ENCODE measurements around the gene LPXN. TPM values are rescaled to one million over a fixed set of nuclear protein-coding genes. Genes with fewer than 3 reads are reported as not detected.

The LPXN gene
- total RNA-seq, 6 experiments from 2014 or later: 51.0 to 154 (median 119) TPM

DNA sequence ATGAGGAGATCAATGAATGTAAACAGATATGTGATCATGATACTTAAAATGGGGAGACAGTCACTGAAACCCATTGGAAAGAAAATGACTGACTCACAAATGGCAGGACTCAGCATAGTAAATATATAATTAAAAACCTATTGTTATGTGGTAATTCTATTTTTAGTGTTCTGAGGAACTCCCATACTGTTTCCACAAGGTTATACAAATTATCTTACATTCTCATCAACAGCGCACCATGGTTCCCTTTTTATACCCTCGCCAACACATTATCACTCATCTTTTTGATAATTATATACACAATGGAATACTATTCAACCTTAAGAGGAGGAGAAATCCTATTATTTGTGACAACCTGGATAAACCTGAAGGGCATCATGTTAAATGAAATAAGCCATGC lies 84.8 kb downstream of the LPXN start:
- Mint-ChIP-seq H3K27me3 (ENCODE audit: insufficient read depth) (no peaks in the 10 kb centered on the region), H3K27ac (no peak overlapping the region), H3K4me3 (no peak overlapping the region), H3K4me1 (ENCODE audit: low read depth) (peaks cover 31% of the 10 kb centered on the region), H3K9me3 (no peaks in the 10 kb centered on the region), H3K36me3 (ENCODE audit: low read depth) (no peaks in the 10 kb centered on the region; the same call in 1 of the 2 replicates)
- TF ChIP-seq, protein P1, sequence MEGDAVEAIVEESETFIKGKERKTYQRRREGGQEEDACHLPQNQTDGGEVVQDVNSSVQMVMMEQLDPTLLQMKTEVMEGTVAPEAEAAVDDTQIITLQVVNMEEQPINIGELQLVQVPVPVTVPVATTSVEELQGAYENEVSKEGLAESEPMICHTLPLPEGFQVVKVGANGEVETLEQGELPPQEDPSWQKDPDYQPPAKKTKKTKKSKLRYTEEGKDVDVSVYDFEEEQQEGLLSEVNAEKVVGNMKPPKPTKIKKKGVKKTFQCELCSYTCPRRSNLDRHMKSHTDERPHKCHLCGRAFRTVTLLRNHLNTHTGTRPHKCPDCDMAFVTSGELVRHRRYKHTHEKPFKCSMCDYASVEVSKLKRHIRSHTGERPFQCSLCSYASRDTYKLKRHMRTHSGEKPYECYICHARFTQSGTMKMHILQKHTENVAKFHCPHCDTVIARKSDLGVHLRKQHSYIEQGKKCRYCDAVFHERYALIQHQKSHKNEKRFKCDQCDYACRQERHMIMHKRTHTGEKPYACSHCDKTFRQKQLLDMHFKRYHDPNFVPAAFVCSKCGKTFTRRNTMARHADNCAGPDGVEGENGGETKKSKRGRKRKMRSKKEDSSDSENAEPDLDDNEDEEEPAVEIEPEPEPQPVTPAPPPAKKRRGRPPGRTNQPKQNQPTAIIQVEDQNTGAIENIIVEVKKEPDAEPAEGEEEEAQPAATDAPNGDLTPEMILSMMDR (IDR thresholded peaks at IDR 0.05): no peak
- no peak for DNase-seq

DNA sequence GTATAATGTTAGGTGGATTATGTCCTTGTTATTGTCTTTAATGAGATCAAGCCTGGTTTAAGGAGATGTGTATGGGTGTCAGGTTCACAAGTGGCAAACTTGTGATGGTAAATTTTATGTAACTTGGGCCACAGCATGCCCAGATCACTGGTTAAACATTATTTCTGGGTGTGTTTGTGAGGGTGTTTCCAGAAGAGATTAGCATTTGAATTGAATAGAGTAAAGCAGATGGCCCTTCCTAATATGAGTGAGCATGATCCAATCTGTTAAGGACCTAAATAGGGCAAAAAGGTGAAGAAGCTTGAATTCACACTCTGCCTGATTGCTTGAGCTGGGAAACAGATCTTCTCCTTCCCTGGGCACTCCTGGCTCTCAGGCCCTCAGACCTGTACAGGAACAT lies 88.5 kb downstream of the LPXN start:
- no peak overlapping the region for H3K4me3 Mint-ChIP-seq
- no peak for DNase-seq
- no peaks in the 10 kb centered on the region for H3K9me3 Mint-ChIP-seq
- H3K36me3 Mint-ChIP-seq (ENCODE audit: low read depth): no peaks in the 10 kb centered on the region; the same call in 1 of the 2 replicates
- TF ChIP-seq, protein P1 (IDR thresholded peaks at IDR 0.05): no peak
- H3K27me3 Mint-ChIP-seq (ENCODE audit: insufficient read depth): no peaks in the 10 kb centered on the region
- no peak overlapping the region for H3K27ac Mint-ChIP-seq
- H3K4me1 Mint-ChIP-seq (ENCODE audit: low read depth): no peaks in the 10 kb centered on the region; the same call in 1 of the 2 replicates

DNA sequence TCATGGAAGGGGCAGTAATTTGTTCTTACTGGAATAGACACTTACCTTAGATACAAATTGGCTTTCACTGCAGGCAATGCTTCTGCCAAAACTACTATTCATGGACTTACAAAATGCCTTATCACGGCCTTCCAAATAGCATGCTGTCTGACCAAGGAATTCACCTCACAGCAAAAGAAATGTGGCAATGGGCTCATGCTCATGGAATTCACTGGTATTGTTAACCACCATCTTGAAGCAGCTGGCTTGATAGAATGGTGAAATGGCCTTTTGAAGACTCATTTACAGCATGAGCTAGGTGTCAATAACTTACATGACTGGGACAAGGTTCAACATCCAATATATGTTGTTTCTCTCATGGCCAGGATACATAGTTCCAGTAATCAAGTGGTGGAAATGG lies 89.7 kb downstream of the LPXN start:
- no peak for DNase-seq

More for the DNA sequence above, 89.7 kb downstream of the LPXN start:
- Mint-ChIP-seq H3K27me3 (ENCODE audit: insufficient read depth) (no peaks in the 10 kb centered on the region), H3K4me3 (no peak overlapping the region), H3K9me3 (no peaks in the 10 kb centered on the region), H3K36me3 (ENCODE audit: low read depth) (no peaks in the 10 kb centered on the region; the same call in 1 of the 2 replicates), H3K4me1 (ENCODE audit: low read depth) (no peaks in the 10 kb centered on the region), H3K27ac (no peak overlapping the region)
- TF ChIP-seq, protein P1 (IDR thresholded peaks at IDR 0.05): no peak

Other genes starting within 250 kb of the LPXN start
- gene OR5B17, start 216.8 kb downstream of the LPXN start, total RNA-seq (2021; fragmentation: NEBNext Ultra II Directional; extraction: Animal tissue kit (Norgen Biotek cat#: 25700)): not detected
- not detected for gene OR5B3, start 169.0 kb downstream of the LPXN start, total RNA-seq (2021; fragmentation: NEBNext Ultra II Directional; extraction: Animal tissue kit (Norgen Biotek cat#: 25700))
- not detected for gene OR5B2, start 147.7 kb downstream of the LPXN start, total RNA-seq (2021; fragmentation: NEBNext Ultra II Directional; extraction: Animal tissue kit (Norgen Biotek cat#: 25700))
- not detected for gene OR5B12, start 133.6 kb downstream of the LPXN start, total RNA-seq (2021; fragmentation: NEBNext Ultra II Directional; extraction: Animal tissue kit (Norgen Biotek cat#: 25700))
- under 1 TPM in 1 of 6 experiments, not detected in 5; 0.31 TPM for gene OR5B21, start 67.8 kb downstream of the LPXN start, total RNA-seq (2021; fragmentation: NEBNext Ultra II Directional; extraction: Animal tissue kit (Norgen Biotek cat#: 25700))
- 10 to 100 TPM; 51.9 to 69.1 (median 59.4) TPM for gene ZFP91, start 3.2 kb upstream of the LPXN start, total RNA-seq (2021; fragmentation: NEBNext Ultra II Directional; extraction: Animal tissue kit (Norgen Biotek cat#: 25700))
- gene CNTF, start 46.8 kb upstream of the LPXN start, total RNA-seq (2021; fragmentation: NEBNext Ultra II Directional; extraction: Animal tissue kit (Norgen Biotek cat#: 25700)): 1 to 10 TPM in 4 of 6 experiments, under 1 TPM in 2; 0.91 to 1.7 (median 1.2) TPM
- not detected for gene GLYAT, start 156.1 kb upstream of the LPXN start, total RNA-seq (2021; fragmentation: NEBNext Ultra II Directional; extraction: Animal tissue kit (Norgen Biotek cat#: 25700))

Data from HFFc6 (cell line).